ENCODE data around the gene POLR3H.

DNA sequence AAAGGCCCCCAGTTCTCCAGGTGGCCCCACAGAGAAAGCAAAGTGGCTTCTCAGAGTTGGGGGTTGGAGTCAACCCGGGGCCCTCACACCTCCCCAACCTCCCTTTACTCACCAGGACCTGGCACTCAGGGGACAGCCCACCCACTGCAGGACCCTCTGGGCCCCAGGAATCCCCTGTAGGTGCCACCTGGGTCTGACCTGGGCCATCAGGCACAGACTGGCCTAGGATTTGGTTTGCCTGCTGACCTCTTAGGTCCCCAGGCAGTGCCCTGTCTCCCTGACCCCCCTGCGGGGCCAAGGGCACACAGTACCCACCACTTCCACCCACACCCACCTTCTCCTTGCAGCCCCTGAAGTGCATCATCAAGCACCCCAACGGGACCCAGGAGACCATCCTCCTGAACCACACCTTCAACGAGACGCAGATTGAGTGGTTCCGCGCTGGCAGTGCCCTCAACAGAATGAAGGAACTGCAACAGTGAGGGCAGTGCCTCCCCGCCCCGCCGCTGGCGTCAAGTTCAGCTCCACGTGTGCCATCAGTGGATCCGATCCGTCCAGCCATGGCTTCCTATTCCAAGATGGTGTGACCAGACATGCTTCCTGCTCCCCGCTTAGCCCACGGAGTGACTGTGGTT, 16.0 kb downstream of the POLR3H start:
- TF ChIP-seq GATA2 (IDR thresholded peaks at IDR 0.05; ENCODE audit: low read depth, low read length) (no peak), GATA3 (IDR thresholded peaks at IDR 0.05; ENCODE audit: low read depth, low read length) (no peak)

Data from SH-SY5Y (cell line).